Keratinocyte (primary cell): ENCODE data around the gene GLRX5. TPM values are rescaled to one million over a fixed set of nuclear protein-coding genes. Genes with fewer than 3 reads are reported as not detected.

Experiments
- DNase-seq: peaks from one replicate; pipeline ENCODE4 v3.0.0-alpha.2; 2011; ENCODE audit warnings: low read depth, missing footprints, low spot score
- FAIRE-seq: peaks from 2 replicates; lab custom pipeline; 2011; peaks lifted over from hg19 to GRCh38; lab: Jason Lieb, UNC
- H2AFZ ChIP-seq: 2 replicates; pipeline ENCODE4 v1.6.0; 2012; ENCODE audit warnings: low read length, control low read depth, inconsistent platforms; ENCODE audit not compliant: control insufficient read depth
- H3K27ac ChIP-seq: 2 replicates; pipeline ENCODE4 v1.5.1; 2011; ENCODE audit warnings: low read length; ENCODE audit not compliant: control insufficient read depth, insufficient read depth
- H3K27me3 ChIP-seq: 3 replicates; pipeline ENCODE4 v1.6.0; 2011; ENCODE audit warnings: low read length; ENCODE audit not compliant: control insufficient read depth, insufficient read depth; ENCODE audit errors: extremely low read depth
- H3K36me3 ChIP-seq, 2 experiments: 2 replicates in 1 of 2; 3 replicates in 1 of 2; pipeline ENCODE4 v1.5.1; 2011; ENCODE audit warnings: low read length in 2 of 2, mild to moderate bottlenecking in 1 of 2; ENCODE audit not compliant: control insufficient read depth in 2 of 2, insufficient read depth in 2 of 2; ENCODE audit errors: extremely low read depth in 1 of 2
- H3K4me1 ChIP-seq: 3 replicates; pipeline ENCODE4 v1.5.1; 2011; ENCODE audit warnings: low read length; ENCODE audit not compliant: control insufficient read depth, insufficient read depth; ENCODE audit errors: extremely low read depth
- H3K4me2 ChIP-seq: 3 replicates; pipeline ENCODE4 v1.6.0; 2011; ENCODE audit warnings: low read depth, low read length; ENCODE audit not compliant: control insufficient read depth, insufficient read depth; ENCODE audit errors: extremely low read depth
- H3K4me3 ChIP-seq, 3 experiments: fragments of 200-600 bp in 1 of 3; sonication (generic) in 1 of 3; 2 replicates in 2 of 3; 3 replicates in 1 of 3; pipeline ENCODE4 v1.5.1; 2011 to 2016; ENCODE audit warnings: low read length in 3 of 3, mild to moderate bottlenecking in 3 of 3, control low read depth in 2 of 3, inconsistent platforms in 1 of 3, low read depth in 1 of 3, mixed read lengths in 1 of 3, mixed run types in 1 of 3, moderate library complexity in 1 of 3; ENCODE audit not compliant: control insufficient read depth in 2 of 3, insufficient read depth in 2 of 3; ENCODE audit errors: extremely low read depth in 1 of 3
- H3K79me2 ChIP-seq: 2 replicates; pipeline ENCODE4 v1.6.0; 2012; ENCODE audit warnings: low read length; ENCODE audit not compliant: control insufficient read depth, insufficient read depth
- H3K9ac ChIP-seq: 3 replicates; pipeline ENCODE4 v1.6.0; 2011; ENCODE audit warnings: low read length; ENCODE audit not compliant: control insufficient read depth, insufficient read depth; ENCODE audit errors: extremely low read depth
- H3K9me1 ChIP-seq: 3 replicates; pipeline ENCODE4 v1.6.0; 2011; ENCODE audit warnings: low read length; ENCODE audit not compliant: control insufficient read depth, insufficient read depth; ENCODE audit errors: extremely low read depth
- H3K9me3 ChIP-seq: 2 replicates; pipeline ENCODE4 v1.5.1; 2012; ENCODE audit warnings: low read depth, low read length; ENCODE audit not compliant: control insufficient read depth
- H4K20me1 ChIP-seq: 3 replicates; pipeline ENCODE4 v1.6.0; 2011; ENCODE audit warnings: low read length; ENCODE audit not compliant: control insufficient read depth, insufficient read depth; ENCODE audit errors: extremely low read depth
- CTCF ChIP-seq, 3 experiments: IDR thresholded peaks in 1 of 3; conservative IDR thresholded peaks in 1 of 3; optimal IDR thresholded peaks in 1 of 3; 2 replicates in 2 of 3; 3 replicates in 1 of 3; pipeline versions ENCODE3 to v1.5.1; 2011; ENCODE audit warnings: low read length in 3 of 3, mild to moderate bottlenecking in 3 of 3, moderate library complexity in 2 of 3, control low read depth in 1 of 3, inconsistent platforms in 1 of 3; ENCODE audit not compliant: insufficient read depth in 2 of 3; ENCODE audit errors: extremely low read depth in 1 of 3
- EZH2 ChIP-seq: IDR thresholded peaks from one replicate; pipeline ENCODE4 v1.6.1; 2012; ENCODE audit warnings: inconsistent platforms, mild to moderate bottlenecking, low read length, moderate library complexity
- dilution Hi-C: fragments of 300-500 bp; cut with MboI; formaldehyde crosslinking; loops from one replicate; pipeline ENCODE4 v1.7.0; 2020; ENCODE audit warnings: low sequenced_read_pairs; ENCODE audit not compliant: extremely low pct_ligation_motif_present
- polyA plus RNA-seq, 5 experiments: library from polyadenylated mRNA; depleted of rRNA in 3 of 5; stranded (reverse) in 3 of 5; stranded (forward) in 1 of 5; unstranded in 1 of 5; fragments of >200 nt; gene quantifications; 1 replicate in 1 of 5; 2 replicates in 3 of 5; 3 replicates in 1 of 5; pipeline versions ENCODE4 v1.2.1 to v1.2.3, GENCODE V29; 2011 to 2012; ENCODE audit warnings: missing spikeins in 2 of 5, low read depth in 1 of 5, low replicate concordance in 1 of 5

Gene GLRX5
- polyA plus RNA-seq, 1 donor (not counting 4 experiments of a cell fraction or from before 2014, with no cell fraction given) = 60.9 TPM

GRCh38 chr14:95496111-95496681, 38.7 kb upstream of the GLRX5 start:
- Histone ChIP-seq H3K4me3 (no peak overlapping the region), H3K9me3 (no peaks in the 10 kb centered on the region), H3K9me1 (no peaks in the 10 kb centered on the region), H3K27ac (no peak overlapping the region), H4K20me1 (no peaks in the 10 kb centered on the region), H3K4me2 (no peak overlapping the region), H2AFZ (no peak overlapping the region), H3K36me3 (no peaks in the 10 kb centered on the region), H3K4me1 (peaks cover 15% of the 10 kb centered on the region), H3K79me2 (no peaks in the 10 kb centered on the region), H3K9ac (no peak overlapping the region), H3K27me3 (no peaks in the 10 kb centered on the region)
- TF ChIP-seq EZH2 (no peak), CTCF (optimal IDR thresholded peaks at IDR 0.05 in 1 of 3, IDR thresholded peaks at IDR 0.05 in 1 of 3, conservative IDR thresholded peaks at IDR 0.05 in 1 of 3; ENCODE audit: extremely low read depth in 1 of 3, insufficient read depth in 2 of 3, low read length in 3 of 3) (no peak)
- dilution Hi-C loops = no loop called here
- peak; percentile 41 for FAIRE-seq
- no peak for DNase-seq

- no peak overlapping the region for H3K27ac ChIP-seq
- no peak overlapping the region for H3K9ac ChIP-seq
- H3K4me2 ChIP-seq = no peak overlapping the region
- dilution Hi-C loops = no loop called here
- no peak overlapping the region for H2AFZ ChIP-seq
- H3K4me1 ChIP-seq = peaks cover 12% of the 10 kb centered on the region
- H3K27me3 ChIP-seq = no peaks in the 10 kb centered on the region
- no peak for TF ChIP-seq EZH2
- no peak for TF ChIP-seq CTCF (optimal IDR thresholded peaks at IDR 0.05 in 1 of 3, IDR thresholded peaks at IDR 0.05 in 1 of 3, conservative IDR thresholded peaks at IDR 0.05 in 1 of 3; ENCODE audit: extremely low read depth in 1 of 3, insufficient read depth in 2 of 3, low read length in 3 of 3)
- H3K79me2 ChIP-seq = no peaks in the 10 kb centered on the region
- no peak overlapping the region for H3K4me3 ChIP-seq
- H3K36me3 ChIP-seq = no peaks in the 10 kb centered on the region
- FAIRE-seq (no peak), DNase-seq (no peak)
- no peaks in the 10 kb centered on the region for H3K9me1 ChIP-seq
- peaks cover 2% of the 10 kb centered on the region for H4K20me1 ChIP-seq
- H3K9me3 ChIP-seq = no peaks in the 10 kb centered on the region
These were observed 38.1 kb upstream of the GLRX5 start for GRCh38 chr14:95496690-95497259.
